ENCODE measurements around the gene SLC25A28.
"Not testable (repeated sequence)": the region's sequence is repeated elsewhere in the genome, so short reads cannot be mapped to it uniquely, and the experiment has no call there.

Gene SLC25A28

GRCh38 chr10:99628923-99629624 is 8.8 kb upstream of the SLC25A28 start:
- no peak for DNase-seq

GRCh38 chr10:99625124-99625523 is 4.9 kb upstream of the SLC25A28 start:
- DNase-seq = not testable (repeated sequence)

- DNase-seq = no peak
Measured at GRCh38 chr10:99623919-99624318, 3.7 kb upstream of the SLC25A28 start.

GRCh38 chr10:99621454-99622251 is 1.4 kb upstream of the SLC25A28 start:
- DNase-seq = no peak

GRCh38 chr10:99620711-99621453 is 643 bp upstream of the SLC25A28 start:
- peak; percentile 81 to 82 for DNase-seq

- DNase-seq = no peak
Measured at GRCh38 chr10:99619090-99619800, 994 bp downstream of the SLC25A28 start.

- DNase-seq = no peak
Measured at GRCh38 chr10:99617696-99618095, 2.5 kb downstream of the SLC25A28 start.

GRCh38 chr10:99615426-99615825 is 4.8 kb downstream of the SLC25A28 start:
- no peak for DNase-seq

- DNase-seq = no peak
Measured at GRCh38 chr10:99612167-99612831, 7.9 kb downstream of the SLC25A28 start.

GRCh38 chr10:99611326-99611725 is 8.9 kb downstream of the SLC25A28 start:
- no peak for DNase-seq

- DNase-seq = no peak
Measured at GRCh38 chr10:99610221-99610620, 10.0 kb downstream of the SLC25A28 start.

- no peak for DNase-seq
Measured at GRCh38 chr10:99609186-99609585, 11.1 kb downstream of the SLC25A28 start.

GRCh38 chr10:99605351-99605750 is 14.9 kb downstream of the SLC25A28 start:
- no peak for DNase-seq

GRCh38 chr10:99604862-99605261 is 15.4 kb downstream of the SLC25A28 start:
- DNase-seq = no peak

- no peak for DNase-seq
Measured at GRCh38 chr10:99598781-99599509, 21.3 kb downstream of the SLC25A28 start.

GRCh38 chr10:99598011-99598410 is 22.2 kb downstream of the SLC25A28 start:
- no peak for DNase-seq

GRCh38 chr10:99596708-99597107 is 23.5 kb downstream of the SLC25A28 start:
- DNase-seq = not testable (repeated sequence)

GRCh38 chr10:99595770-99596465 is 24.3 kb downstream of the SLC25A28 start:
- no peak for DNase-seq

- no peak for DNase-seq
Measured at GRCh38 chr10:99595236-99595635, 25.0 kb downstream of the SLC25A28 start.

GRCh38 chr10:99593312-99593711 is 26.9 kb downstream of the SLC25A28 start:
- DNase-seq = no peak

GRCh38 chr10:99590799-99591198 is 29.4 kb downstream of the SLC25A28 start:
- no peak for DNase-seq
